Mesenchymal stem cell (in vitro differentiated cells and primary cell): ENCODE data around the gene NR2F2.
A peak's percentile ranks its signal among the peaks of the same experiment; 100 is the strongest.

ENCODE experiments used
- DNase-seq: peaks from one replicate; pipeline ENCODE4 v3.0.0-alpha.2; 2013
- H2AFZ ChIP-seq: one replicate; pipeline ENCODE4 v1.6.1; 2013; ENCODE audit warnings: low read depth, mild to moderate bottlenecking, control low read depth, inconsistent platforms, low read length, moderate library complexity
- H2AK5ac ChIP-seq: 2 replicates; pipeline ENCODE4 v1.6.1; 2013; ENCODE audit warnings: low read length, moderate library complexity, mild to moderate bottlenecking, inconsistent platforms; ENCODE audit not compliant: severe bottlenecking
- H2BK120ac ChIP-seq: one replicate; pipeline ENCODE4 v1.6.1; 2013; ENCODE audit warnings: low read depth, mild to moderate bottlenecking, inconsistent platforms, low read length, moderate library complexity
- H2BK12ac ChIP-seq, 2 experiments: one replicate each; pipeline ENCODE4 v1.6.1; 2013; ENCODE audit warnings: inconsistent platforms in 2 of 2, low read length in 2 of 2, mild to moderate bottlenecking in 2 of 2, moderate library complexity in 2 of 2, control low read depth in 1 of 2
- H2BK15ac ChIP-seq: one replicate; pipeline ENCODE4 v1.6.1; 2013; ENCODE audit warnings: mild to moderate bottlenecking, low read depth, inconsistent platforms; ENCODE audit not compliant: poor library complexity, severe bottlenecking
- H2BK5ac ChIP-seq: 2 replicates; pipeline ENCODE4 v1.6.1; 2013; ENCODE audit warnings: low read depth, mild to moderate bottlenecking, low read length, control low read depth, inconsistent platforms; ENCODE audit not compliant: poor library complexity, severe bottlenecking
- H3K14ac ChIP-seq, 2 experiments: one replicate each; pipeline ENCODE4 v1.6.1; 2013; ENCODE audit warnings: inconsistent platforms in 2 of 2, low read length in 2 of 2, control low read depth in 1 of 2, mild to moderate bottlenecking in 1 of 2, moderate library complexity in 1 of 2
- H3K18ac ChIP-seq, 2 experiments: one replicate each; pipeline ENCODE4 v1.6.1; 2013; ENCODE audit warnings: inconsistent platforms in 2 of 2, low read length in 2 of 2, control low read depth in 1 of 2, low read depth in 1 of 2, mild to moderate bottlenecking in 1 of 2
- H3K23ac ChIP-seq, 2 experiments: one replicate each; pipeline ENCODE4 v1.6.1; 2013; ENCODE audit warnings: inconsistent platforms in 2 of 2, low read length in 2 of 2, mild to moderate bottlenecking in 2 of 2, moderate library complexity in 2 of 2, control low read depth in 1 of 2
- H3K27ac ChIP-seq: 2 replicates; pipeline ENCODE4 v1.5.1; 2013; ENCODE audit warnings: mild to moderate bottlenecking, moderate library complexity, low read length, control low read depth, inconsistent platforms; ENCODE audit not compliant: poor library complexity, severe bottlenecking
- H3K27me3 ChIP-seq, 2 experiments: 2 replicates each; pipeline versions ENCODE4 v1.6.1 to v1.7.0; 2013; ENCODE audit warnings: low read length in 2 of 2, mild to moderate bottlenecking in 2 of 2, moderate library complexity in 2 of 2, control low read depth in 1 of 2, inconsistent platforms in 1 of 2; ENCODE audit not compliant: control insufficient read depth in 1 of 2, insufficient read depth in 1 of 2
- H3K36me3 ChIP-seq, 2 experiments: 2 replicates each; pipeline versions ENCODE4 v1.6.1 to v1.7.0; 2013; ENCODE audit warnings: low read length in 2 of 2, control low read depth in 1 of 2, inconsistent platforms in 1 of 2, low read depth in 1 of 2, mild to moderate bottlenecking in 1 of 2; ENCODE audit not compliant: insufficient read depth in 2 of 2, control insufficient read depth in 1 of 2
- H3K4ac ChIP-seq, 2 experiments: one replicate each; pipeline ENCODE4 v1.6.1; 2013; ENCODE audit warnings: inconsistent platforms in 2 of 2, low read length in 2 of 2, mild to moderate bottlenecking in 2 of 2, moderate library complexity in 2 of 2, control low read depth in 1 of 2, low read depth in 1 of 2
- H3K4me1 ChIP-seq: 2 replicates; pipeline ENCODE4 v1.6.1; 2013; ENCODE audit warnings: low read depth, low read length, control low read depth; ENCODE audit not compliant: control insufficient read depth, insufficient read depth
- H3K4me2 ChIP-seq: 2 replicates; pipeline ENCODE4 v1.6.1; 2013; ENCODE audit warnings: low read length, mild to moderate bottlenecking, inconsistent platforms; ENCODE audit not compliant: poor library complexity, severe bottlenecking
- H3K4me3 ChIP-seq, 2 experiments: 2 replicates each; pipeline versions ENCODE4 v1.5.1 to v1.7.0; 2013; ENCODE audit warnings: low read length in 2 of 2, mild to moderate bottlenecking in 2 of 2, control low read depth in 1 of 2, low read depth in 1 of 2; ENCODE audit not compliant: insufficient read depth in 1 of 2
- H3K79me1 ChIP-seq: replicated peaks from 2 replicates; pipeline ENCODE4 v1.6.1; 2013; ENCODE audit warnings: mild to moderate bottlenecking, control low read depth, low read length, inconsistent platforms; ENCODE audit not compliant: poor library complexity, severe bottlenecking
- H3K9ac ChIP-seq: 2 replicates; pipeline ENCODE4 v1.7.0; 2013; ENCODE audit warnings: mild to moderate bottlenecking, low read length, moderate library complexity
- H3K9me3 ChIP-seq: 2 replicates; pipeline ENCODE4 v1.7.0; 2013; ENCODE audit warnings: mild to moderate bottlenecking, low read length; ENCODE audit not compliant: control insufficient read depth
- H4K8ac ChIP-seq: one replicate; pipeline ENCODE4 v1.6.1; 2013; ENCODE audit warnings: inconsistent platforms, mild to moderate bottlenecking, low read length, moderate library complexity
- H4K91ac ChIP-seq: one replicate; pipeline ENCODE4 v1.6.1; 2013; ENCODE audit warnings: mild to moderate bottlenecking, low read length, inconsistent platforms
- WGBS: methylation state at CpG from one replicate; pipeline ENCODE4 v1.1.7; 2013; ENCODE audit warnings: mixed read lengths; 5-methylcytosine and 5-hydroxymethylcytosine counted together

NR2F2 gene

DNA sequence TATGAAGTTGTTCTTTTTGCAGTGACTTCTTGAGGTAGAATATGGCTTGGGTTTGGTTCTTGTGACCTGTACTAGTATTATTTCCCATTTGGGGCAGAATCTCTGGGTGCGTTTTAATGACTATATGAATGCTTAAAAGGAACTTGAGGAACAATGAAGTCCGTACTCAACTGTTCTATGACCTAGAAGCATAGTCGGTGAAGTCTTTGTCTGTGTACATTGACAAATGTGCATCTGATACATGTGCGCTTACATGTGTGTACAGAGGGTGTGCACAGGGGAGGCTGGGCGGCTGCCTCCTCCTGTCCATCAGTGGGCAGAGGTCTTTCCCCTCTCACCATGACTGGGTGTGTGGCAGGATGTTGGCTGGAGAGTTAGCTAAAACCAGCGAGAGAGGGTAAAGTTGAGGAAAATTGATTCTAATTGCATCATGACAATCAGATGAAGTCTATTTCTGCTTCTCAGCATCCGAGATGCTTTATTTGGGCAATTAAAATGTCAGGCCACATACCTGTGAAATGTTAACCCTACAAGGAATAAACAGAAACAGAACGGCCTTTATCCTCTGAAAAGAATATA is 1.0 kb upstream of the NR2F2 start:
- peak overlapping the region; percentile 99 for H3K9ac ChIP-seq
- H3K27ac ChIP-seq: peak overlapping the region; percentile 99
- no peak overlapping the region for H2BK15ac ChIP-seq
- peaks cover 14 to 29% of the 10 kb centered on the region in 2 experiments for H3K36me3 ChIP-seq
- peak overlapping the region; percentile 76 for H2BK5ac ChIP-seq
- peak overlapping the region; percentile 1 for H2AK5ac ChIP-seq
- peaks cover 1% of the 10 kb centered on the region for H3K4me1 ChIP-seq
- peak overlapping the region in 1 of 2 experiments; percentile 1 for H3K23ac ChIP-seq
- DNase-seq: peak; percentile 48
- peak overlapping the region in 1 of 2 experiments; percentile 83 for H3K4me3 ChIP-seq
- peak overlapping the region; percentile 69 for H2BK120ac ChIP-seq
- H3K79me1 ChIP-seq: no peaks in the 10 kb centered on the region
- peak overlapping the region; percentile 33 for H4K8ac ChIP-seq
- peak overlapping the region; percentile 83 for H3K4me2 ChIP-seq
- peak overlapping the region in 1 of 2 experiments; percentile 55 for H2BK12ac ChIP-seq
- WGBS: 31% methylated on average over 6 of the region's 8 CpGs
- H4K91ac ChIP-seq: peak overlapping the region; percentile 71
- H2AFZ ChIP-seq: no peak overlapping the region
- H3K4ac ChIP-seq: peak overlapping the region in 1 of 2 experiments; percentile 76
- no peaks in the 10 kb centered on the region for H3K9me3 ChIP-seq
- H3K14ac ChIP-seq: peak overlapping the region in 1 of 2 experiments; percentile 92
- H3K27me3 ChIP-seq: no peaks in the 10 kb centered on the region
- peak overlapping the region; percentile 91 to 92 for H3K18ac ChIP-seq

DNA sequence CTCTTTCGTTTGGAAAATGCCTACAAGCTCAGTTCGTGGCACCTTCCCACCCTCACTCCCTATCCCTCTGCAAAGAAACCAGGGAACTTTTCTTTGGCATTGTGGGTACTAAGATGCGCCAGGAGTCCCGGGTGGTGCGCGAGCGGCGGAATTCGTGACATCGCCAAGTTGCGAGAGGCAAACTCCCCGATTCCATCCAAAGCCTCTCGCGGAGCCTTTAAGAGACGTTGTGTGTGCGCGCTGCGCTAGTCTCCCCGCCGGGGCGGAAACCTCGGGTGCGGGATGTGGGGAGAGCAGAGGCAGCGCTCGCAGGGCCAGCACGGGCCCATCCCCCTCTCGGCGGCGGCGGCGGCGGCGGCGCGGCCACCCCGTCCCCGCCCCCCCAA is 443 bp upstream of the NR2F2 start:
- Histone ChIP-seq H2BK120ac (peak overlapping the region; percentile 91), H2BK12ac (peak overlapping the region; percentile 83 to 96), H4K8ac (peak overlapping the region; percentile 85), H3K36me3 (peaks cover 20 to 35% of the 10 kb centered on the region in 2 experiments), H3K4me3 (peak overlapping the region; percentile 68 to 83), H3K79me1 (no peaks in the 10 kb centered on the region), H3K4ac (peak overlapping the region in 1 of 2 experiments; percentile 94), H3K14ac (no peak overlapping the region), H2AFZ (no peak overlapping the region), H2AK5ac (peak overlapping the region; percentile 38), H2BK15ac (no peak overlapping the region), H3K9ac (peak overlapping the region; percentile 99), H4K91ac (peak overlapping the region; percentile 89), H3K18ac (peak overlapping the region; percentile 90 to 92), H3K27me3 (no peaks in the 10 kb centered on the region), H3K4me1 (no peaks in the 10 kb centered on the region), H3K9me3 (no peaks in the 10 kb centered on the region), H3K23ac (no peak overlapping the region), H2BK5ac (peak overlapping the region; percentile 76), H3K27ac (peak overlapping the region; percentile 99), H3K4me2 (peak overlapping the region; percentile 83)
- peak; percentile 90 for DNase-seq
- 0% methylated on average over 14 of the region's 37 CpGs for WGBS

DNA sequence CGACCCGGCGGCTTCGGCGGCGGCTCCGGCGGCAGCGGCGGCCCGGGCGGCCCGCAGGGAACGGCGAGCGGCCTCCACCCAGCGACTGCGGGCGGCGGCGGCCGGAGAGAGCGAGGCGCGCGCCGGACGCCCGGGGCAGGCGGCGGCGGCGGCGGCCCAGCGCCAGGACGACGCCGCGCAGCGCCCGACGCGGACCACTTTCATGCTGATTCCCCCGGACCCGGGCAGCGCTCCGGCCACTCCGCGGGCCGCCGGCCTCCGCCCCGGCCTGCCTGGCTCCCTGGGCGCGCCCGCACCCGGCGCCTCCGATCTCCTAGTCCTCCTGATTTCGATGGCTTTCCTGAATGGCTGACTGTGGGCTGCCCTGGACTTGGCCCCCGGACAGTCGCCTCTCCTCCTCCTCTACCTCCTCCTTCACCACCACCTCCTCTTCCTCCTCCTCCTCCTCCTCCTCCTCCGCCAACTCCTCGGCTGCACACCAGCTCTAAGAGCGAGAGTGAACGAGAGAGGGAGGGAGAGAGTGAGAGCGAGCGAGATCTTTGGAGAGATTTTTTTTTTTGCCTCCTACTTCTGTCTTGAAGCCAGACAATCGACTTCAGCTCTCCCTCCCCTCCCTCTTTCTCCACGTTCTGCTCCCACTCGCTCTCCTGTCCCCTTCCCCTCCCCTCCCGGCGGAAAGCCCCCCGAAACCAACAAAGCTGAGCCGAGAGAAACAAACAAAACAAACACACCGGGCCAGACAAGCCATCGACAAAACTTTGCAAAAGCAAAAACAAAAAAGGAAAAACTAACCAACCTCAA is 844 bp downstream of the NR2F2 start:
- Histone ChIP-seq H3K9me3 (no peaks in the 10 kb centered on the region), H3K4me1 (no peaks in the 10 kb centered on the region), H2BK15ac (no peak overlapping the region), H3K4me3 (peak overlapping the region; percentile 81 to 99), H3K23ac (peak overlapping the region; percentile 3 to 23), H2AK5ac (no peak overlapping the region), H2BK120ac (peak overlapping the region; percentile 94), H4K91ac (peak overlapping the region; percentile 79), H2BK5ac (peak overlapping the region; percentile 90), H3K79me1 (no peaks in the 10 kb centered on the region), H2AFZ (no peak overlapping the region), H4K8ac (peak overlapping the region; percentile 79), H3K27me3 (no peaks in the 10 kb centered on the region), H3K9ac (peak overlapping the region; percentile 99), H3K36me3 (peaks cover 33 to 42% of the 10 kb centered on the region in 2 experiments), H2BK12ac (peak overlapping the region in 1 of 2 experiments; percentile 73), H3K18ac (peak overlapping the region; percentile 100), H3K27ac (peak overlapping the region; percentile 98), H3K14ac (peak overlapping the region; percentile 69 to 99), H3K4ac (peak overlapping the region; percentile 81 to 94), H3K4me2 (no peak overlapping the region)
- 2% methylated on average over 25 of the region's 77 CpGs for WGBS
- peak; percentile 62 for DNase-seq
